GM12864 (cell line): ENCODE results near the gene VWC2L.

Experiments used
- DNase-seq: peaks from one replicate; pipeline ENCODE4 v3.0.0-alpha.2; 2011; ENCODE audit warnings: low read depth
- H3K4me3 ChIP-seq: 2 replicates; pipeline ENCODE4 v1.5.1; 2011; ENCODE audit warnings: mild to moderate bottlenecking, low read depth, low read length, control low read depth
- CTCF ChIP-seq: IDR thresholded peaks from 2 replicates; pipeline ENCODE4 v1.5.1; 2011; ENCODE audit warnings: low read depth, mild to moderate bottlenecking, moderate library complexity, low read length, control low read depth, inconsistent platforms; ENCODE audit errors: missing control alignments

VWC2L gene

GRCh38 chr2:214542295-214542694 lies 131.4 kb downstream of the VWC2L start:
- no peak overlapping the region for H3K4me3 ChIP-seq
- DNase-seq = no peak
- TF ChIP-seq CTCF = no peak

GRCh38 chr2:214542866-214543265 lies 132.0 kb downstream of the VWC2L start:
- no peak for TF ChIP-seq CTCF
- no peak for DNase-seq
- H3K4me3 ChIP-seq = no peak overlapping the region

- no peak for DNase-seq
- TF ChIP-seq CTCF = no peak
- H3K4me3 ChIP-seq = no peak overlapping the region
These were observed 132.6 kb downstream of the VWC2L start for GRCh38 chr2:214543386-214543955.

DNA sequence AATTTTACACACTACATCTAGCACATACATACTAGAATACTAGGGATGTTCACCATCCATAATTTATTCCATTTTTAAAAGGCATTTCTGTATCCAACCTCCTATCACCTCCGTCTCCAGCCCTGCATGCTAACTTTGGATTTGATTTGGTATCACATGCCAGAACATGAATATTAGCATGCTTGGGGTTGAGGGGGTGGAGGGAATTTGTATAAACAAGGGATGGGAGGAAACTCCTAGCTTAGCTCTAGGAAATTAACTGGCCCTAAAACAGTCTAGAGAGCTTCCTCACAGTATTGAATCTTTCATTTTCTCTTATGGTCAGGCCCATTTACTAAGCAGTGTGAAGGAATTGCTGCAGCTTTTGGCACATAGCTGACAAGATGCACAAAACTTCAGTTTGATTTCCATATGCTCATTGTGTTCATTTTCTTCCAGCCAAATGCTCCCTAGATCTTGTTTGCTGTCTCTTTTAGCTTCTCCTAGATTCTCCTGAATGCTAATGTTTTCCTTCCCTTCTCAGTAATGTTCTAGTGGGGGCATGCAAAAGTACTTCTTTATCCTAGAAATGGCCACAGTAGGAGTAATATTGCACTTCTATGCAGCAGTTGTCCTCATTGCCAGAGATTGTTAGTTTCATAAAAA lies 135.2 kb downstream of the VWC2L start:
- TF ChIP-seq CTCF = no peak
- no peak for DNase-seq
- no peak overlapping the region for H3K4me3 ChIP-seq

GRCh38 chr2:214547931-214548330 lies 137.1 kb downstream of the VWC2L start:
- H3K4me3 ChIP-seq = no peak overlapping the region
- TF ChIP-seq CTCF = no peak
- no peak for DNase-seq

DNA sequence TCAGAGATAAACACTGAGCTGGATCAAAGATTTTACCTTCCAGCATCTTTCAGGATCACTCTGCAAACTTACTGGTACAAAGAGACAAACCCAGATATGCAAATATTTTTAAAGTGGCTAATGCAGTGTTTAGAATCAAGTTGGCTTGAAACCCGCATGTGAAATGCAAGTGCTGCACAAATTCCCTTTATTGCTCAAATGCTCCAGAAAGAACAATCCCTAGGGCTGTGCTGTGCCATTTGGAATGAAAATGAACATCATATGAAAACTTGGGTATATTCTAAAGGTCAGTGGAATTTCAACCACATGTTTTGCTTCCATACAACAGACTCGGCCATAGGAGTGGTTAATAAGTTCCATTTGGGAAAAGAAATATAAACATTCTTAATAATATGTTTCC lies 139.1 kb downstream of the VWC2L start:
- no peak for DNase-seq
- no peak overlapping the region for H3K4me3 ChIP-seq
- no peak for TF ChIP-seq CTCF

GRCh38 chr2:214550786-214551185 lies 139.9 kb downstream of the VWC2L start:
- TF ChIP-seq CTCF = no peak
- DNase-seq = no peak
- no peak overlapping the region for H3K4me3 ChIP-seq
